Putamen (tissue), 1 donor: ENCODE data around the gene PLXNB3.

Source experiments
- DNase-seq: peaks from one replicate; pipeline ENCODE4 v3.0.0-alpha.2; 2016; ENCODE audit warnings: low spot score

Gene PLXNB3

GRCh38 chrX:153773741-153774575, 9.9 kb downstream of the PLXNB3 start:
- no peak for DNase-seq

GRCh38 chrX:153774576-153775292, 10.7 kb downstream of the PLXNB3 start:
- DNase-seq, result no peak

GRCh38 chrX:153775293-153776119, 11.5 kb downstream of the PLXNB3 start:
- no peak for DNase-seq

GRCh38 chrX:153776120-153776599, 12.1 kb downstream of the PLXNB3 start:
- no peak for DNase-seq

GRCh38 chrX:153776611-153777045, 12.6 kb downstream of the PLXNB3 start:
- DNase-seq, result no peak

- DNase-seq, result no peak
Measured at GRCh38 chrX:153777261-153778090, 13.4 kb downstream of the PLXNB3 start.

GRCh38 chrX:153778181-153778580, 14.1 kb downstream of the PLXNB3 start:
- no peak for DNase-seq

DNA sequence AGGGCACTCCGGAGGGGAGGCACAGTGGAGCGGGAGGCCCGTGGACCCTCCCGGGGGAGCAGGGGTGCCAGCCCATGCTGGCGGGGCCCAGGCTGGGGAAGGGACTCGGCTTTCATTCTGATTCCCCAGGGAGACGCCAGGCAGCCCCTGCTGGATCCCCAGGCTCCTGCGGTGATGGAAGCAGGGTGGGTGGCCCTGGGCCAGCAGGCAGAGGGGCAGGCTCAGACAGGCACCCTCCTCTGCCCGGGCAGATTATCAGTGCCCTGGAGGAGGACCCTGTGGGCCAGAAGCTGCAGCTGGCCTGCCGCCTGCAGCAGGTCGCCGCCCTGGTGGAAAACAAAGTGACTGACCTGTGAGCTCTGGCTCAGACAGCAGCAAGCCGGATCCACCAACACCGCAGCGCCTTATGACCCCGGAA, 14.6 kb downstream of the PLXNB3 start:
- DNase-seq, result no peak

- no peak for DNase-seq
Measured at GRCh38 chrX:153779891-153780677, 16.0 kb downstream of the PLXNB3 start.

- DNase-seq, result no peak
Measured at GRCh38 chrX:153780678-153781427, 16.8 kb downstream of the PLXNB3 start, which contains the start of gene SRPK3. SRPK3 (plus strand) TSS chrX:153781041; CDS start chrX:153781087, 46 bp downstream.

DNA sequence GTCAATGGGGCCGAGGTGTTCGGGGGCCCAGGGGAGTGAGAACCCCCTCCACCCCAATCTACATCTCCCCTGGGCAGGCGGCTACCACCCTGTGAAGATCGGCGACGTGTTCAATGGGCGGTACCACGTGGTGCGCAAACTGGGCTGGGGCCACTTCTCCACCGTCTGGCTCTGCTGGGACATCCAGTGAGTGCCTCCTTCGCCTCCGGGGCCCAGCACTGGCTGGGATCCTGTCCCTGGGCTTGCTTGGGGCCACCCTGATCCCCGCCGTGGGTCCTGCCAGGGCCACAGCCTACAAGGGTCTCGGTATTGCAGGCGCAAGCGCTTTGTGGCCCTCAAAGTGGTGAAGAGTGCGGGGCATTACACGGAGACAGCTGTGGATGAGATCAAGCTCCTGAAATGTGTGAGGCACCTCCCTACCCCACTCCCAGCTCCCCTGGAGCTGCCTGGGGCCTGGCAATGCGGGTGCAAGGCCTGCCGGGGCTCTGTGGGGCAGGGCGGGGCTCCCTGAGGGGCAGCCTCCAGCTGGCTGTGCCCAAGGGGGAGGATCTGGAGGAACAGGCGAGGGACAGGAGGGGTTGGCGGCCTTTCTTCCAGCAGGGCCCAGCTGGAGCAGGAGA, 17.5 kb downstream of the PLXNB3 start:
- DNase-seq, result no peak

- DNase-seq, result no peak
Measured at GRCh38 chrX:153782313-153782712, 18.3 kb downstream of the PLXNB3 start.

- DNase-seq, result no peak
Measured at GRCh38 chrX:153782871-153783270, 18.8 kb downstream of the PLXNB3 start.

GRCh38 chrX:153783378-153784013, 19.4 kb downstream of the PLXNB3 start:
- no peak for DNase-seq

- no peak for DNase-seq
Measured at GRCh38 chrX:153784325-153784967, 20.4 kb downstream of the PLXNB3 start.

GRCh38 chrX:153786669-153787068, 22.6 kb downstream of the PLXNB3 start:
- no peak for DNase-seq

GRCh38 chrX:153789654-153790053, 25.6 kb downstream of the PLXNB3 start:
- no peak for DNase-seq
